K562 (cell line): ENCODE measurements around the gene TRPM2. TPM values are rescaled to one million over a fixed set of nuclear protein-coding genes. Genes with fewer than 3 reads are reported as not detected.

Experiments used
- ATAC-seq: fragments of 200-7000 bp; cut with Tn5 transposase; 3 replicates; pipeline ENCODE4 v1.9.1; 2020; ENCODE audit warnings: moderate library complexity
- BruUV-seq: library from RNA; stranded (reverse); fragments of 400-500 nt; replicated peaks from 2 replicates; lab custom pipeline; 2021; lab: Mats Ljungman, UMichigan
- CTCF ChIA-PET: fragments of 300-600 bp; formaldehyde crosslinking; extraction: SDS; loops from one replicate; lab custom pipeline; 2021; ENCODE audit warnings: low intra/inter-chr PET ratio; lab: Yijun Ruan, JAX
- POLR2A ChIA-PET: fragments of 300-600, 350-650 bp; sonication (Branson Sonifier 250); formaldehyde crosslinking; extraction: SDS; loops from one replicate; lab custom pipeline; 2021; ENCODE audit warnings: antibody characterized with exemption, inconsistent platforms; lab: Yijun Ruan, JAX
- DNase-seq, 4 experiments: peaks; one replicate each; pipeline versions ENCODE4 v3.0.0 to v3.0.0-alpha.2; 2011 to 2018; ENCODE audit warnings: low spot score in 3 of 4, mixed read lengths in 3 of 4; ENCODE audit errors: extremely low read depth in 1 of 4
- FAIRE-seq: peaks from 2 replicates; lab custom pipeline; 2011; peaks lifted over from hg19 to GRCh38; lab: Jason Lieb, UNC
- H2AFZ ChIP-seq: 2 replicates; pipeline ENCODE4 v1.6.0; 2011; ENCODE audit warnings: low read depth, low read length, control low read depth, inconsistent platforms
- H3K27ac ChIP-seq: fragments of 200-600 bp; 3 replicates; pipeline ENCODE4 v1.8.0; 2011; ENCODE audit warnings: low read depth, mild to moderate bottlenecking, control low read depth, inconsistent platforms, low read length, moderate library complexity, mixed read lengths; ENCODE audit errors: extremely low read depth
- H3K27me3 ChIP-seq, 2 experiments: fragments of 300-600 bp in 1 of 2; 2 replicates in 1 of 2; 3 replicates in 1 of 2; pipeline versions ENCODE4 v1.6.0 to v1.8.0; 2011; ENCODE audit warnings: inconsistent platforms in 2 of 2, low read length in 2 of 2, mild to moderate bottlenecking in 1 of 2, mixed read lengths in 1 of 2, moderate library complexity in 1 of 2; ENCODE audit not compliant: control insufficient read depth in 2 of 2, insufficient read depth in 2 of 2
- H3K36me3 ChIP-seq: fragments of 300-600 bp; 3 replicates; pipeline ENCODE4 v1.8.0; 2011; ENCODE audit warnings: mild to moderate bottlenecking, low read length, inconsistent platforms; ENCODE audit not compliant: control insufficient read depth, insufficient read depth
- H3K4me1 ChIP-seq, 2 experiments: fragments of 200-600 bp in 1 of 2; replicated peaks in 1 of 2; 2 replicates in 1 of 2; 3 replicates in 1 of 2; pipeline versions ENCODE4 v1.5.1 to v1.8.0; 2011; ENCODE audit warnings: inconsistent platforms in 2 of 2, low read length in 2 of 2, mild to moderate bottlenecking in 1 of 2, mixed read lengths in 1 of 2, moderate library complexity in 1 of 2; ENCODE audit not compliant: control insufficient read depth in 2 of 2, insufficient read depth in 2 of 2
- H3K4me2 ChIP-seq: 2 replicates; pipeline ENCODE4 v1.6.1; 2011; ENCODE audit warnings: low read length, control low read depth, inconsistent platforms, mixed read lengths; ENCODE audit not compliant: insufficient read depth
- H3K4me3 ChIP-seq: fragments of 200-600 bp; sonication (generic), shearing (Covaris generic); 2 replicates; pipeline ENCODE4 v1.5.1; 2016; ENCODE audit warnings: control low read depth, inconsistent platforms
- H3K79me2 ChIP-seq: fragments of 200-600 bp; 3 replicates; pipeline ENCODE4 v1.8.0; 2011; ENCODE audit warnings: low read length, inconsistent platforms; ENCODE audit not compliant: control insufficient read depth, insufficient read depth
- H3K9ac ChIP-seq, 2 experiments: 2 replicates each; pipeline versions ENCODE4 v1.6.0 to v1.6.1; 2011; ENCODE audit warnings: low read depth in 2 of 2, low read length in 2 of 2, control low read depth in 1 of 2, inconsistent platforms in 1 of 2, mild to moderate bottlenecking in 1 of 2, mixed read lengths in 1 of 2; ENCODE audit not compliant: insufficient read depth in 1 of 2
- H3K9me1 ChIP-seq: one replicate; pipeline ENCODE4 v1.6.0; 2011; ENCODE audit warnings: inconsistent platforms, mild to moderate bottlenecking, low read length, moderate library complexity; ENCODE audit not compliant: control insufficient read depth, insufficient read depth
- H3K9me3 ChIP-seq: replicated peaks from 2 replicates; pipeline ENCODE4 v1.5.1; 2011; ENCODE audit warnings: low read depth, low read length, inconsistent platforms; ENCODE audit not compliant: control insufficient read depth, insufficient read depth
- H4K20me1 ChIP-seq: replicated peaks from 2 replicates; pipeline ENCODE4 v1.6.1; 2011; ENCODE audit warnings: low read length, inconsistent platforms, mixed read lengths; ENCODE audit not compliant: control insufficient read depth, insufficient read depth
- ATF7 ChIP-seq: fragments of 450-650 bp; IDR thresholded peaks from 2 replicates; pipeline ENCODE4 v1.7.1; 2014; ENCODE audit warnings: mild to moderate bottlenecking, moderate library complexity
- CTCF ChIP-seq, 3 experiments: IDR thresholded peaks in 2 of 3; conservative IDR thresholded peaks in 1 of 3; 2 replicates each; pipeline ENCODE4 v1.5.1; 2011 to 2012; ENCODE audit warnings: low read length in 3 of 3, mild to moderate bottlenecking in 3 of 3, control low read depth in 2 of 3, improper control_type of control experiment in 1 of 3, inconsistent platforms in 1 of 3, low read depth in 1 of 3, mixed read lengths in 1 of 3, moderate library complexity in 1 of 3; ENCODE audit not compliant: insufficient read depth in 2 of 3
- RNF2 ChIP-seq: sonication (generic); IDR thresholded peaks from 2 replicates; pipeline ENCODE4 v1.6.1; 2016
- SLC30A9 ChIP-seq: fragments of 250-450 bp; sonication (Bioruptor Pico); IDR thresholded peaks from 2 replicates; pipeline ENCODE4 v1.8.0; 2022; ENCODE audit warnings: mild to moderate bottlenecking, moderate library complexity
- SMARCE1 ChIP-seq: fragments of 450-650 bp; IDR thresholded peaks from 2 replicates; pipeline ENCODE4 v1.7.1; 2016; ENCODE audit warnings: mild to moderate bottlenecking
- THRB ChIP-seq: fragments of 450-650 bp; formaldehyde crosslinking; conservative IDR thresholded peaks from 2 replicates; pipeline ENCODE4 v1.4.0; 2022; ENCODE audit warnings: mild to moderate bottlenecking, missing genetic modification characterization
- ZNF263 ChIP-seq: sonication (generic); formaldehyde crosslinking; IDR thresholded peaks from 2 replicates; pipeline ENCODE4 v1.8.0; 2022; ENCODE audit warnings: mild to moderate bottlenecking, missing genetic modification reagents, borderline replicate concordance
- WGBS: fragments of 100-300 bp; shearing (Covaris generic); methylation state at CpG from one replicate; pipeline ENCODE4 v1.1.6; 2016; ENCODE audit warnings: low coverage, mixed read lengths; ENCODE audit not compliant: insufficient coverage; ENCODE audit errors: missing lambda C conversion rate; 5-methylcytosine and 5-hydroxymethylcytosine counted together
- in situ Hi-C: fragments of 300-500 bp; cut with MboI; formaldehyde crosslinking; loops from 4 replicates; pipeline ENCODE4 v1.15.0; 2018; ENCODE audit warnings: inconsistent platforms, mixed read lengths
- intact Hi-C: fragments of 100-400 bp; cut with micrococcal nuclease; formaldehyde crosslinking; loops from 2 replicates; pipeline ENCODE4 v1.14.2; 2022
- polyA plus RNA-seq, 8 experiments: library from polyadenylated mRNA; depleted of rRNA in 4 of 8; stranded (reverse) in 5 of 8; unstranded in 3 of 8; fragments of >200 nt; fragmentation: Nextera tagmentation in 2 of 8; fragmentation: Illumina TruSeq in 1 of 8; extraction: Ambion mirVana in 2 of 8; extraction: Trizol in 1 of 8; gene quantifications; 2 replicates each; pipeline versions ENCODE4 v1.2.1 to v1.2.3, GENCODE V29; 2011 to 2014; ENCODE audit warnings: inconsistent platforms in 1 of 8, missing spikeins in 1 of 8
- total RNA-seq, 7 experiments: library from RNA; depleted of rRNA in 6 of 7; stranded (reverse); fragments of >200 nt in 6 of 7; fragmentation: Illumina TruSeq in 2 of 7; extraction: Trizol in 2 of 7; gene quantifications; 2 replicates each; pipeline versions ENCODE4 v1.2.1 to v1.2.3, GENCODE V29; 2011 to 2021; ENCODE audit warnings: low replicate concordance in 1 of 7
- TF ChIP-seq, protein P1 (sequence below): fragments of 450-650 bp; conservative IDR thresholded peaks from 2 replicates; pipeline ENCODE4 v1.6.1; 2016; ENCODE audit warnings: missing genetic modification characterization, low read depth, mild to moderate bottlenecking, control low read depth, missing compliant biosample characterization

Gene TRPM2
- total and polyA plus RNA-seq, 9 of the 15 experiments (the other 6 are each of a cell fraction or from before 2014, with no cell fraction given), result 0.33 to 2.1 (median 0.98) TPM; not detected in 2

DNA sequence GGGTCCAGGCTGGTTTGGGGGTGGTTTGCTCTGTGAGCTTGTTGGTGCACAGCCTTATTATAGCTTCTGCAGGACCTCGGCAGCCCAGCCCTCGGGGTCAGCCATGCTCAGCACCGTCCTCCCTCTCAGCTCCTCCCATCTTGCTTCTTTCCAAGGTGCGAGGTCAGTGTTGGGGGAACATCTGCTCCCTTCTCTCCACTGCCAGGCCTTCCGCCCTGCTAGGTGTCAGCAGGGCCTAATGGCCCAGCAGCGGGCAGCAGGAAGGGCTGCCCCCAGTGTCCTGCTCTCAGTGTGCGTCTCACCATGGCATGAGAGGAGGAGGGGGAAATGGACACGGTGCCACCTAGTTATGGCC is 65.4 kb downstream of the TRPM2 start:
- in situ Hi-C loops, result no loop called here
- FAIRE-seq (no peak), DNase-seq (no peak), ATAC-seq (no peak)
- POLR2A ChIA-PET, result no interaction called here
- TF ChIP-seq ZNF263 (CRISPR knock-in tag), result 0 out of 2 replicates have a peak, but pooled peaks have one; percentile 19
- TF ChIP-seq CTCF (IDR thresholded peaks at IDR 0.05 in 2 of 3, conservative IDR thresholded peaks at IDR 0.05 in 1 of 3; ENCODE audit: insufficient read depth in 2 of 3, low read depth in 1 of 3, low read length in 3 of 3), result no peak
- TF ChIP-seq SLC30A9, result no peak
- H4K20me1 ChIP-seq, result no peaks in the 10 kb centered on the region
- no peak overlapping the region for H3K9ac ChIP-seq
- H3K9me1 ChIP-seq, result no peaks in the 10 kb centered on the region
- H3K36me3 ChIP-seq, result no peaks in the 10 kb centered on the region
- intact Hi-C loops, result no loop called here
- H2AFZ ChIP-seq, result no peak overlapping the region
- no peaks in the 10 kb centered on the region for H3K79me2 ChIP-seq
- no peak overlapping the region for H3K4me3 ChIP-seq
- H3K27me3 ChIP-seq, result peaks cover 8 to 38% of the 10 kb centered on the region in 2 experiments; a peak in 3 of 5 replicates
- peaks cover 3% of the 10 kb centered on the region for H3K9me3 ChIP-seq
- no peak overlapping the region for H3K27ac ChIP-seq
- H3K4me2 ChIP-seq, result no peak overlapping the region
- no TSS peak for BruUV-seq
- peaks cover 0 to 18% of the 10 kb centered on the region in 2 experiments; a peak in 2 of 5 replicates for H3K4me1 ChIP-seq
- 2% methylated on average over 8 of the region's 8 CpGs for WGBS
- CTCF ChIA-PET, result no interaction called here

GRCh38 chr21:44419679-44420078 is 66.3 kb downstream of the TRPM2 start:
- H3K27ac ChIP-seq, result no peak overlapping the region; the same call in 2 of the 3 replicates
- no peaks in the 10 kb centered on the region for H4K20me1 ChIP-seq
- H3K9me1 ChIP-seq, result no peaks in the 10 kb centered on the region
- no peak overlapping the region for H3K4me2 ChIP-seq
- BruUV-seq, result no TSS peak
- no peak for ATAC-seq
- TF ChIP-seq ATF7, result no peak
- no peak for TF ChIP-seq SMARCE1
- TF ChIP-seq, protein P1, sequence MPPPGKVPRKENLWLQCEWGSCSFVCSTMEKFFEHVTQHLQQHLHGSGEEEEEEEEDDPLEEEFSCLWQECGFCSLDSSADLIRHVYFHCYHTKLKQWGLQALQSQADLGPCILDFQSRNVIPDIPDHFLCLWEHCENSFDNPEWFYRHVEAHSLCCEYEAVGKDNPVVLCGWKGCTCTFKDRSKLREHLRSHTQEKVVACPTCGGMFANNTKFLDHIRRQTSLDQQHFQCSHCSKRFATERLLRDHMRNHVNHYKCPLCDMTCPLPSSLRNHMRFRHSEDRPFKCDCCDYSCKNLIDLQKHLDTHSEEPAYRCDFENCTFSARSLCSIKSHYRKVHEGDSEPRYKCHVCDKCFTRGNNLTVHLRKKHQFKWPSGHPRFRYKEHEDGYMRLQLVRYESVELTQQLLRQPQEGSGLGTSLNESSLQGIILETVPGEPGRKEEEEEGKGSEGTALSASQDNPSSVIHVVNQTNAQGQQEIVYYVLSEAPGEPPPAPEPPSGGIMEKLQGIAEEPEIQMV (tag), result no peak
- 0 out of 2 replicates have a peak, but pooled peaks have one; percentile 15 for TF ChIP-seq THRB (CRISPR knock-in tag)
- TF ChIP-seq RNF2, result no peak
- H3K36me3 ChIP-seq, result no peaks in the 10 kb centered on the region
- H3K9ac ChIP-seq, result no peak overlapping the region
- 4% methylated on average over 3 of the region's 3 CpGs for WGBS
- H3K4me3 ChIP-seq, result no peak overlapping the region
- in situ Hi-C loops, result no loop called here
- ChIA-PET CTCF (no interaction called here), POLR2A (no interaction called here)
- peaks cover 0 to 20% of the 10 kb centered on the region in 2 experiments; a peak in 2 of 5 replicates for H3K4me1 ChIP-seq
- peaks cover 8 to 38% of the 10 kb centered on the region in 2 experiments; a peak in 3 of 5 replicates for H3K27me3 ChIP-seq
- H3K79me2 ChIP-seq, result no peaks in the 10 kb centered on the region
- intact Hi-C loops, result no loop called here
- DNase-seq, result no peak
- no peak overlapping the region for H2AFZ ChIP-seq
- H3K9me3 ChIP-seq, result peaks cover 3% of the 10 kb centered on the region
- peak; percentile 11 for FAIRE-seq
